ENCODE results near the gene SPDYA. TPM values are rescaled to one million over a fixed set of nuclear protein-coding genes. Genes with fewer than 3 reads are reported as not detected.
A peak's percentile ranks its signal among the peaks of the same experiment; 100 is the strongest.

SPDYA gene
- total RNA-seq, 4 donors from 2014 or later = 0.63 to 4.2 (median 1.9) TPM; not detected in 1

- no peak for ATAC-seq (ENCODE audit: low FRiP score)
- DNase-seq (ENCODE audit: low spot score) = no peak
- no peak for TF ChIP-seq CTCF (IDR thresholded peaks at IDR 0.05)
Observed at GRCh38 chr2:28855193-28855592, 44.6 kb downstream of the SPDYA start.

GRCh38 chr2:28855977-28856376 lies 45.3 kb downstream of the SPDYA start:
- DNase-seq (ENCODE audit: low spot score) (no peak), ATAC-seq (ENCODE audit: low FRiP score) (no peak)
- TF ChIP-seq CTCF (IDR thresholded peaks at IDR 0.05) = no peak

- TF ChIP-seq CTCF (IDR thresholded peaks at IDR 0.05) = no peak
- DNase-seq (ENCODE audit: low spot score) (no peak), ATAC-seq (ENCODE audit: low FRiP score) (no peak)
Observed at GRCh38 chr2:28868611-28869010, 58.0 kb downstream of the SPDYA start.

- ATAC-seq (ENCODE audit: low FRiP score) (peak; percentile 65), DNase-seq (ENCODE audit: low spot score) (no peak)
- TF ChIP-seq CTCF (IDR thresholded peaks at IDR 0.05) = no peak
Observed at GRCh38 chr2:28869494-28870145, 59.0 kb downstream of the SPDYA start.

- DNase-seq (ENCODE audit: low spot score) = peak; percentile 97
- TF ChIP-seq CTCF (IDR thresholded peaks at IDR 0.05) = no peak
Observed at GRCh38 chr2:28870146-28870891, 59.7 kb downstream of the SPDYA start, which contains the start of gene TRMT61B. TRMT61B (minus strand) TSS chr2:28870309; CDS start chr2:28870277, 32 bp downstream.

GRCh38 chr2:28871620-28872019 lies 61.0 kb downstream of the SPDYA start:
- DNase-seq (ENCODE audit: low spot score) = no peak
- ATAC-seq (ENCODE audit: low FRiP score) = no peak
- TF ChIP-seq CTCF (IDR thresholded peaks at IDR 0.05) = no peak

More at GRCh38 chr2:28870146-28870891, 59.7 kb downstream of the SPDYA start, which contains the start of gene TRMT61B:
- peak; percentile 99 for ATAC-seq (ENCODE audit: low FRiP score)

Data from omental fat pad (tissue), 4 donors.